HCT116 (cell line): Measurements from ENCODE around the gene LMBR1. TPM values are rescaled to one million over a fixed set of nuclear protein-coding genes. Genes with fewer than 3 reads are reported as not detected.

Experiments
- ATAC-seq: fragments of 200-7000 bp; cut with Tn5 transposase; 2 replicates; pipeline ENCODE4 v1.9.1; 2020; ENCODE audit warnings: mild to moderate bottlenecking, moderate library complexity
- BruUV-seq: library from RNA; stranded (reverse); fragments of 400-500 nt; replicated peaks from 2 replicates; lab custom pipeline; 2021; lab: Mats Ljungman, UMichigan
- CTCF ChIA-PET: fragments of 300-600 bp; sonication (Branson Sonifier 250); formaldehyde crosslinking; loops from one replicate; lab custom pipeline; 2021; ENCODE audit warnings: antibody characterized with exemption; lab: Charles Lee
- POLR2A ChIA-PET: fragments of 300-600, 350-600 bp; sonication (Branson Sonifier 250); formaldehyde crosslinking; loops from one replicate; lab custom pipeline; 2021; ENCODE audit warnings: antibody characterized with exemption; lab: Charles Lee
- RAD21 ChIA-PET, 2 experiments: fragments of 300-600 bp; sonication (Branson Sonifier 250); formaldehyde crosslinking; loops; one replicate each; lab custom pipeline; 2023; ENCODE audit warnings: low total read pairs in 2 of 2; ENCODE audit not compliant: uncharacterized antibody in 2 of 2, unreplicated experiment in 2 of 2, low non-redundant PET in 1 of 2; lab: Charles Lee
- DNase-seq: peaks from one replicate; pipeline ENCODE4 v3.0.0-alpha.2; 2010; ENCODE audit warnings: low read depth, low spot score
- H2AFZ ChIP-seq: fragments of 200-600 bp; shearing (Covaris generic), sonication (generic); 2 replicates; pipeline ENCODE4 v1.6.1; 2017; ENCODE audit warnings: low read depth, mixed run types, mixed read lengths, antibody characterized with exemption, low read length; ENCODE audit not compliant: poor library complexity, severe bottlenecking
- H3K27ac ChIP-seq: 2 replicates; pipeline ENCODE4 v1.5.1; 2012; ENCODE audit warnings: low read depth, low read length
- H3K27me3 ChIP-seq: fragments of 200-600 bp; sonication (generic); 2 replicates; pipeline ENCODE4 v1.6.1; 2016; ENCODE audit warnings: mixed run types, low read length, mixed read lengths; ENCODE audit not compliant: insufficient read depth
- H3K36me3 ChIP-seq, 2 experiments: fragments of 200-500 bp in 1 of 2; fragments of 200-600 bp in 1 of 2; sonication (Bioruptor generic) in 1 of 2; sonication (generic) in 1 of 2; 2 replicates each; pipeline versions ENCODE4 v1.5.1 to v1.6.1; 2014 to 2016; ENCODE audit warnings: low read length in 2 of 2, inconsistent platforms in 1 of 2, mixed read lengths in 1 of 2, mixed run types in 1 of 2; ENCODE audit not compliant: insufficient read depth in 2 of 2, control insufficient read depth in 1 of 2
- H3K4me1 ChIP-seq, 2 experiments: fragments of 200-600 bp in 1 of 2; sonication (generic) in 1 of 2; 2 replicates each; pipeline versions ENCODE4 v1.5.1 to v1.6.1; 2012 to 2017; ENCODE audit warnings: low read length in 2 of 2, inconsistent platforms in 1 of 2, mild to moderate bottlenecking in 1 of 2, mixed read lengths in 1 of 2, mixed run types in 1 of 2, moderate library complexity in 1 of 2; ENCODE audit not compliant: insufficient read depth in 2 of 2, control insufficient read depth in 1 of 2
- H3K4me2 ChIP-seq: fragments of 200-600 bp; sonication (generic); 2 replicates; pipeline ENCODE4 v1.6.1; 2017; ENCODE audit warnings: mixed run types, low read length, mixed read lengths
- H3K4me3 ChIP-seq, 2 experiments: fragments of 200-600 bp in 1 of 2; sonication (generic) in 1 of 2; replicated peaks in 1 of 2; 2 replicates each; pipeline ENCODE4 v1.5.1; 2011 to 2016; ENCODE audit warnings: low read length in 2 of 2, control low read depth in 1 of 2, low read depth in 1 of 2, mild to moderate bottlenecking in 1 of 2, mixed read lengths in 1 of 2, mixed run types in 1 of 2
- H3K79me2 ChIP-seq: fragments of 200-600 bp; sonication (generic); 2 replicates; pipeline ENCODE4 v1.6.1; 2017; ENCODE audit warnings: mild to moderate bottlenecking, mixed run types, low read length, moderate library complexity, mixed read lengths; ENCODE audit not compliant: insufficient read depth
- H3K9ac ChIP-seq: fragments of 200-600 bp; sonication (generic); 2 replicates; pipeline ENCODE4 v1.6.1; 2016; ENCODE audit warnings: low read length, mixed read lengths
- H3K9me2 ChIP-seq: fragments of 200-600 bp; sonication (generic), shearing (Covaris generic); 2 replicates; pipeline ENCODE4 v1.6.1; 2017; ENCODE audit warnings: mixed run types, mild to moderate bottlenecking, moderate library complexity; ENCODE audit not compliant: insufficient read depth
- H3K9me3 ChIP-seq, 2 experiments: fragments of 200-500 bp in 1 of 2; fragments of 200-600 bp in 1 of 2; sonication (Bioruptor generic) in 1 of 2; sonication (generic) in 1 of 2; 2 replicates each; pipeline ENCODE4 v1.6.1; 2014 to 2017; ENCODE audit warnings: low read length in 2 of 2, mixed read lengths in 2 of 2, inconsistent platforms in 1 of 2, low read depth in 1 of 2, mild to moderate bottlenecking in 1 of 2, mixed run types in 1 of 2, moderate library complexity in 1 of 2; ENCODE audit not compliant: control insufficient read depth in 1 of 2, insufficient read depth in 1 of 2
- H4K20me1 ChIP-seq: fragments of 200-600 bp; sonication (generic), shearing (Covaris generic); 2 replicates; pipeline ENCODE4 v1.6.1; 2017; ENCODE audit warnings: mixed run types, mild to moderate bottlenecking, moderate library complexity; ENCODE audit not compliant: insufficient read depth
- CEBPB ChIP-seq: IDR thresholded peaks from 2 replicates; pipeline ENCODE4 v1.6.1; 2012; ENCODE audit warnings: low read depth
- EGR1 ChIP-seq: IDR thresholded peaks from 2 replicates; pipeline ENCODE4 v1.6.1; 2012; ENCODE audit warnings: low read depth
- RAD21 ChIP-seq: IDR thresholded peaks from 2 replicates; pipeline ENCODE4 v1.6.1; 2012; ENCODE audit warnings: low read depth, mild to moderate bottlenecking
- SIN3A ChIP-seq: IDR thresholded peaks from 2 replicates; pipeline ENCODE4 v1.6.1; 2012; ENCODE audit warnings: low read depth
- intact Hi-C: fragments of 100-400 bp; cut with micrococcal nuclease; formaldehyde crosslinking; loops from 2 replicates; pipeline ENCODE4 v1.10.0; 2022
- total RNA-seq: library from RNA; stranded (reverse); gene quantifications from one replicate; pipeline ENCODE4 v1.2.1, GENCODE V29; 2021; ENCODE audit not compliant: unreplicated experiment
- TF ChIP-seq, protein P1 (sequence below), 3 experiments: fragments of 200-600 bp in 1 of 3; sonication (generic) in 1 of 3; IDR thresholded peaks in 2 of 3; conservative IDR thresholded peaks in 1 of 3; 2 replicates each; pipeline ENCODE4 v1.5.1; 2012 to 2017; ENCODE audit warnings: low read depth in 2 of 3, low read length in 2 of 3, antibody characterized with exemption in 1 of 3, borderline replicate concordance in 1 of 3, control low read depth in 1 of 3, mild to moderate bottlenecking in 1 of 3, mixed read lengths in 1 of 3, mixed run types in 1 of 3, moderate library complexity in 1 of 3; ENCODE audit not compliant: insufficient read depth in 1 of 3
- TF ChIP-seq, protein P2 (sequence below): IDR thresholded peaks from 2 replicates; pipeline ENCODE4 v1.6.1; 2012; ENCODE audit warnings: low read depth
- TF ChIP-seq, protein P3 (sequence below): IDR thresholded peaks from 2 replicates; pipeline ENCODE4 v1.6.1; 2012
- TF ChIP-seq, protein P4 (sequence below): IDR thresholded peaks from 2 replicates; pipeline ENCODE4 v1.6.1; 2012

Gene LMBR1
- total RNA-seq, 1 experiment from 2014 or later = 84.0 TPM

DNA sequence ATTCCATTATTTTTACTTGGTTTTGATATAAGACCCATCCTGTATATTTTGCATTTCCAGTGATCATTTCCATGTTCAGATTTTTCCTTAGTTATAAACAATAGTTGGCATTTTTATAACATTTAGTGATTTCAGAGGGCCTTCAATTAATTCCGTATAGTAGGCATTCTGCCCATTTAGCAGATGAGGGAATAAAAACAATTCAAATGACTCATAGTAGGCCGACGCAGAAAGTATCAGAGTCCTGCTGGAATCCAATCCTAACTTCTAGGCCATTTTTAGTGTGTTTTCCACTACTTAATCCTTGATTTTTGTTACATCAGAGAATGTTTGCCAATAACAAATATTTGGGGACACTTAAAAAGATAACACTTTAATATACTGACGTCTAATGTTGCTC is 237.0 kb downstream of the LMBR1 start:
- POLR2A ChIA-PET = no interaction called here
- Histone ChIP-seq H3K9me3 (no peaks in the 10 kb centered on the region), H3K79me2 (no peaks in the 10 kb centered on the region), H3K4me3 (no peak overlapping the region), H2AFZ (no peak overlapping the region), H3K4me2 (no peak overlapping the region), H4K20me1 (no peaks in the 10 kb centered on the region), H3K36me3 (no peaks in the 10 kb centered on the region), H3K27ac (no peak overlapping the region), H3K27me3 (no peaks in the 10 kb centered on the region), H3K4me1 (no peaks in the 10 kb centered on the region), H3K9ac (no peak overlapping the region), H3K9me2 (no peaks in the 10 kb centered on the region)
- BruUV-seq = no TSS peak
- DNase-seq (no peak), ATAC-seq (no peak)
- TF ChIP-seq, protein P1, sequence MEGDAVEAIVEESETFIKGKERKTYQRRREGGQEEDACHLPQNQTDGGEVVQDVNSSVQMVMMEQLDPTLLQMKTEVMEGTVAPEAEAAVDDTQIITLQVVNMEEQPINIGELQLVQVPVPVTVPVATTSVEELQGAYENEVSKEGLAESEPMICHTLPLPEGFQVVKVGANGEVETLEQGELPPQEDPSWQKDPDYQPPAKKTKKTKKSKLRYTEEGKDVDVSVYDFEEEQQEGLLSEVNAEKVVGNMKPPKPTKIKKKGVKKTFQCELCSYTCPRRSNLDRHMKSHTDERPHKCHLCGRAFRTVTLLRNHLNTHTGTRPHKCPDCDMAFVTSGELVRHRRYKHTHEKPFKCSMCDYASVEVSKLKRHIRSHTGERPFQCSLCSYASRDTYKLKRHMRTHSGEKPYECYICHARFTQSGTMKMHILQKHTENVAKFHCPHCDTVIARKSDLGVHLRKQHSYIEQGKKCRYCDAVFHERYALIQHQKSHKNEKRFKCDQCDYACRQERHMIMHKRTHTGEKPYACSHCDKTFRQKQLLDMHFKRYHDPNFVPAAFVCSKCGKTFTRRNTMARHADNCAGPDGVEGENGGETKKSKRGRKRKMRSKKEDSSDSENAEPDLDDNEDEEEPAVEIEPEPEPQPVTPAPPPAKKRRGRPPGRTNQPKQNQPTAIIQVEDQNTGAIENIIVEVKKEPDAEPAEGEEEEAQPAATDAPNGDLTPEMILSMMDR (IDR thresholded peaks at IDR 0.05 in 2 of 3, conservative IDR thresholded peaks at IDR 0.05 in 1 of 3; ENCODE audit: borderline replicate concordance in 1 of 3, insufficient read depth in 1 of 3, low read depth in 2 of 3, low read length in 2 of 3) = no peak
- TF ChIP-seq RAD21 = no peak
- RAD21 ChIA-PET = no interaction called here
- intact Hi-C loops = no loop called here
- CTCF ChIA-PET = no interaction called here

DNA sequence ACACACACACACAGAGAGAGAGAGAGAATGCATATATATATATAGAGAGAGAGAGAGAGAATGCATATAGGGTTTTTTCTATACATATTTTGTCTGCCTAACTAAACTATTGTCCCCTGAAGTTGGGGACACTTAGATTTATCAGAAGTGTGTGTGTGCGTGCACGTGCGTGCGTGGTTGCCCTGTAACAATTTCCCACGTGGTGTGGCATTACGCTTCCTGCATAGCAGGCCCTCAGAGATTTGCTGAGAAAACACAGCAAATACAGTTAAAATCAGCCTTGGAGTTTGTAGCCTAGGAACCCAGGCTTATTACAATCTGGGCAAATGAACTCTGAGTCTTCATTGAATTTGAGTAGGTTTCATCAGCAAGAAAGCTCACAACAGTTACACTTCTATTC is 237.7 kb downstream of the LMBR1 start:
- Histone ChIP-seq H2AFZ (no peak overlapping the region), H3K79me2 (no peaks in the 10 kb centered on the region), H3K9me3 (no peaks in the 10 kb centered on the region), H3K27me3 (no peaks in the 10 kb centered on the region), H3K4me3 (no peak overlapping the region), H3K36me3 (no peaks in the 10 kb centered on the region), H3K27ac (no peak overlapping the region), H3K4me1 (0 out of 4 replicates have a peak, but pooled peaks cover 0 to 2% of the 10 kb centered on the region in 2 experiments), H3K4me2 (no peak overlapping the region), H3K9ac (no peak overlapping the region), H4K20me1 (no peaks in the 10 kb centered on the region), H3K9me2 (no peaks in the 10 kb centered on the region)
- intact Hi-C loops = no loop called here
- no TSS peak for BruUV-seq
- ATAC-seq (no peak), DNase-seq (no peak)
- ChIA-PET POLR2A (no interaction called here), CTCF (no interaction called here), RAD21 (no interaction called here)
- TF ChIP-seq, protein P2, sequence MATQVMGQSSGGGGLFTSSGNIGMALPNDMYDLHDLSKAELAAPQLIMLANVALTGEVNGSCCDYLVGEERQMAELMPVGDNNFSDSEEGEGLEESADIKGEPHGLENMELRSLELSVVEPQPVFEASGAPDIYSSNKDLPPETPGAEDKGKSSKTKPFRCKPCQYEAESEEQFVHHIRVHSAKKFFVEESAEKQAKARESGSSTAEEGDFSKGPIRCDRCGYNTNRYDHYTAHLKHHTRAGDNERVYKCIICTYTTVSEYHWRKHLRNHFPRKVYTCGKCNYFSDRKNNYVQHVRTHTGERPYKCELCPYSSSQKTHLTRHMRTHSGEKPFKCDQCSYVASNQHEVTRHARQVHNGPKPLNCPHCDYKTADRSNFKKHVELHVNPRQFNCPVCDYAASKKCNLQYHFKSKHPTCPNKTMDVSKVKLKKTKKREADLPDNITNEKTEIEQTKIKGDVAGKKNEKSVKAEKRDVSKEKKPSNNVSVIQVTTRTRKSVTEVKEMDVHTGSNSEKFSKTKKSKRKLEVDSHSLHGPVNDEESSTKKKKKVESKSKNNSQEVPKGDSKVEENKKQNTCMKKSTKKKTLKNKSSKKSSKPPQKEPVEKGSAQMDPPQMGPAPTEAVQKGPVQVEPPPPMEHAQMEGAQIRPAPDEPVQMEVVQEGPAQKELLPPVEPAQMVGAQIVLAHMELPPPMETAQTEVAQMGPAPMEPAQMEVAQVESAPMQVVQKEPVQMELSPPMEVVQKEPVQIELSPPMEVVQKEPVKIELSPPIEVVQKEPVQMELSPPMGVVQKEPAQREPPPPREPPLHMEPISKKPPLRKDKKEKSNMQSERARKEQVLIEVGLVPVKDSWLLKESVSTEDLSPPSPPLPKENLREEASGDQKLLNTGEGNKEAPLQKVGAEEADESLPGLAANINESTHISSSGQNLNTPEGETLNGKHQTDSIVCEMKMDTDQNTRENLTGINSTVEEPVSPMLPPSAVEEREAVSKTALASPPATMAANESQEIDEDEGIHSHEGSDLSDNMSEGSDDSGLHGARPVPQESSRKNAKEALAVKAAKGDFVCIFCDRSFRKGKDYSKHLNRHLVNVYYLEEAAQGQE = no peak
- no peak for TF ChIP-seq EGR1
- no peak for TF ChIP-seq CEBPB
- TF ChIP-seq, protein P3, sequence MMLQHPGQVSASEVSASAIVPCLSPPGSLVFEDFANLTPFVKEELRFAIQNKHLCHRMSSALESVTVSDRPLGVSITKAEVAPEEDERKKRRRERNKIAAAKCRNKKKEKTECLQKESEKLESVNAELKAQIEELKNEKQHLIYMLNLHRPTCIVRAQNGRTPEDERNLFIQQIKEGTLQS = no peak
- TF ChIP-seq, protein P4, sequence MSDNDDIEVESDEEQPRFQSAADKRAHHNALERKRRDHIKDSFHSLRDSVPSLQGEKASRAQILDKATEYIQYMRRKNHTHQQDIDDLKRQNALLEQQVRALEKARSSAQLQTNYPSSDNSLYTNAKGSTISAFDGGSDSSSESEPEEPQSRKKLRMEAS = no peak
- no peak for TF ChIP-seq SIN3A
